ENCODE data around the gene MAP6D1. TPM values are rescaled to one million over a fixed set of nuclear protein-coding genes. Genes with fewer than 3 reads are reported as not detected.

MAP6D1 gene
- total RNA-seq, 1 donor = 2.2 TPM

DNA sequence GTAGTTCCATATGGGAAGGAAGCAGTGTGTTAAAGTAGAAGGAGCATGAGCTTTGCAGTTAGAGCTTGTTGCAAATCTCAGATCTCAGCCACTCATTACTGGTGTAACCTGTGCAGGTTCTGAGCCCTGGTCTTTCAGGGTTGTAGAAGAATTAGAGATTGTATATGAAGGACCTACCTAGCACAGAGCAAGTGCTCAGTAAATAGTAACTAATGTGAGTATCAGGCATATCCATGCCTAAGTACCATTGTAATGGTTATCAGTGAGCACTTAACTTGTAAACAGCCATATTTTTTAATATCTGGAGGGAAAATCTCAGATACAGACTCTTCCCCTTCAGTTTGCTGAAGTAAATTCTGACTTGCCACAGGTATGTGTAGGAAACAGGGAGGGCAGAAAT is 59.3 kb downstream of the MAP6D1 start:
- peaks cover 7% of the 10 kb centered on the region for H4K20me1 ChIP-seq (ENCODE audit: insufficient read depth, low read length)
- TF ChIP-seq, protein P1, sequence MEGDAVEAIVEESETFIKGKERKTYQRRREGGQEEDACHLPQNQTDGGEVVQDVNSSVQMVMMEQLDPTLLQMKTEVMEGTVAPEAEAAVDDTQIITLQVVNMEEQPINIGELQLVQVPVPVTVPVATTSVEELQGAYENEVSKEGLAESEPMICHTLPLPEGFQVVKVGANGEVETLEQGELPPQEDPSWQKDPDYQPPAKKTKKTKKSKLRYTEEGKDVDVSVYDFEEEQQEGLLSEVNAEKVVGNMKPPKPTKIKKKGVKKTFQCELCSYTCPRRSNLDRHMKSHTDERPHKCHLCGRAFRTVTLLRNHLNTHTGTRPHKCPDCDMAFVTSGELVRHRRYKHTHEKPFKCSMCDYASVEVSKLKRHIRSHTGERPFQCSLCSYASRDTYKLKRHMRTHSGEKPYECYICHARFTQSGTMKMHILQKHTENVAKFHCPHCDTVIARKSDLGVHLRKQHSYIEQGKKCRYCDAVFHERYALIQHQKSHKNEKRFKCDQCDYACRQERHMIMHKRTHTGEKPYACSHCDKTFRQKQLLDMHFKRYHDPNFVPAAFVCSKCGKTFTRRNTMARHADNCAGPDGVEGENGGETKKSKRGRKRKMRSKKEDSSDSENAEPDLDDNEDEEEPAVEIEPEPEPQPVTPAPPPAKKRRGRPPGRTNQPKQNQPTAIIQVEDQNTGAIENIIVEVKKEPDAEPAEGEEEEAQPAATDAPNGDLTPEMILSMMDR (IDR thresholded peaks at IDR 0.05; ENCODE audit: extremely low read depth, low read depth, low read length) = no peak
- H3K4me1 ChIP-seq (ENCODE audit: insufficient read depth, low read length) = peaks cover 9% of the 10 kb centered on the region
- no peak overlapping the region for H2AFZ ChIP-seq (ENCODE audit: low read length)
- no peak overlapping the region for H3K4me3 ChIP-seq (ENCODE audit: insufficient read depth, low read length)
- H3K36me3 ChIP-seq (ENCODE audit: insufficient read depth, low read length) = peaks cover 34% of the 10 kb centered on the region
- H3K27me3 ChIP-seq (ENCODE audit: insufficient read depth, low read length) = no peaks in the 10 kb centered on the region
- peak; percentile 58 for DNase-seq (ENCODE audit: insufficient read length, low spot score, missing footprints)
- no peaks in the 10 kb centered on the region for H3K79me2 ChIP-seq (ENCODE audit: insufficient read depth, low read length)
- H3K9me3 ChIP-seq (ENCODE audit: low read depth, low read length) = no peaks in the 10 kb centered on the region
- H3K4me2 ChIP-seq (ENCODE audit: insufficient read depth, low read length) = no peak overlapping the region
- H3K27ac ChIP-seq (ENCODE audit: low read depth, low read length) = no peak overlapping the region

Other genes starting within 250 kb of the MAP6D1 start
- 142 and 174 TPM in 2 replicates for gene KLHL24, start 190.0 kb downstream of the MAP6D1 start, total RNA-seq
- 32.2 and 35.1 TPM in 2 replicates for gene YEATS2, start 127.8 kb downstream of the MAP6D1 start, total RNA-seq
- gene PARL, start 59.3 kb upstream of the MAP6D1 start, total RNA-seq = 26.8 and 34.0 TPM in 2 replicates
- 18.0 and 19.2 TPM in 2 replicates for gene ABCC5, start 192.3 kb upstream of the MAP6D1 start, total RNA-seq
- not detected in 2 replicates for gene HTR3D, start 206.2 kb upstream of the MAP6D1 start, total RNA-seq
- gene HTR3C, start 227.5 kb upstream of the MAP6D1 start, total RNA-seq = not detected in 2 replicates

Data from osteoblast (primary cell).